HuH-7 (cell line): ENCODE measurements around the gene ING2.
A peak's percentile ranks its signal among the peaks of the same experiment; 100 is the strongest.
"Not testable (repeated sequence)": the region's sequence is repeated elsewhere in the genome, so short reads cannot be mapped to it uniquely, and the experiment has no call there.

Source experiments
- DNase-seq: peaks from one replicate; pipeline ENCODE4 v3.0.0; 2011; ENCODE audit warnings: low spot score

The ING2 gene

GRCh38 chr4:183504930-183505610 lies at the start of gene ING2:
Gene ING2 (plus strand): TSS chr4:183505058. CDS start chr4:183505196, 138 bp downstream.
- peak; percentile 20 for DNase-seq

- no peak for DNase-seq
Measured at GRCh38 chr4:183455431-183456195, 49.2 kb upstream of the ING2 start.

- DNase-seq, result no peak
Measured at GRCh38 chr4:183458005-183458404, 46.9 kb upstream of the ING2 start.

GRCh38 chr4:183463903-183464619 lies 40.8 kb upstream of the ING2 start:
- not testable (repeated sequence) for DNase-seq

- not testable (repeated sequence) for DNase-seq
Measured at GRCh38 chr4:183465879-183466278, 39.0 kb upstream of the ING2 start.

- DNase-seq, result no peak
Measured at GRCh38 chr4:183467246-183467645, 37.6 kb upstream of the ING2 start.

- DNase-seq, result no peak
Measured at GRCh38 chr4:183468210-183469095, 36.4 kb upstream of the ING2 start.

GRCh38 chr4:183469285-183469684 lies 35.6 kb upstream of the ING2 start:
- DNase-seq, result no peak

- DNase-seq, result no peak
Measured at GRCh38 chr4:183469936-183470335, 34.9 kb upstream of the ING2 start.

GRCh38 chr4:183470821-183471220 lies 34.0 kb upstream of the ING2 start:
- no peak for DNase-seq

- DNase-seq, result peak; percentile 31
Measured at GRCh38 chr4:183471946-183472708, 32.7 kb upstream of the ING2 start.

GRCh38 chr4:183478123-183478522 lies 26.7 kb upstream of the ING2 start:
- DNase-seq, result no peak

- no peak for DNase-seq
Measured at GRCh38 chr4:183478926-183479325, 25.9 kb upstream of the ING2 start.

- not testable (repeated sequence) for DNase-seq
Measured at GRCh38 chr4:183482515-183483095, 22.3 kb upstream of the ING2 start.

- no peak for DNase-seq
Measured at GRCh38 chr4:183483997-183484396, 20.9 kb upstream of the ING2 start.

GRCh38 chr4:183485411-183486160 lies 19.3 kb upstream of the ING2 start:
- DNase-seq, result no peak

GRCh38 chr4:183492791-183493222 lies 12.1 kb upstream of the ING2 start:
- DNase-seq, result no peak

GRCh38 chr4:183493246-183493645 lies 11.6 kb upstream of the ING2 start:
- DNase-seq, result no peak

GRCh38 chr4:183495184-183495583 lies 9.7 kb upstream of the ING2 start:
- no peak for DNase-seq

GRCh38 chr4:183499389-183499788 lies 5.5 kb upstream of the ING2 start:
- DNase-seq, result no peak
